ENCODE measurements around the gene ABCD3.
"Not testable (repeated sequence)": the region's sequence is repeated elsewhere in the genome, so short reads cannot be mapped to it uniquely, and the experiment has no call there.

The ABCD3 gene

DNA sequence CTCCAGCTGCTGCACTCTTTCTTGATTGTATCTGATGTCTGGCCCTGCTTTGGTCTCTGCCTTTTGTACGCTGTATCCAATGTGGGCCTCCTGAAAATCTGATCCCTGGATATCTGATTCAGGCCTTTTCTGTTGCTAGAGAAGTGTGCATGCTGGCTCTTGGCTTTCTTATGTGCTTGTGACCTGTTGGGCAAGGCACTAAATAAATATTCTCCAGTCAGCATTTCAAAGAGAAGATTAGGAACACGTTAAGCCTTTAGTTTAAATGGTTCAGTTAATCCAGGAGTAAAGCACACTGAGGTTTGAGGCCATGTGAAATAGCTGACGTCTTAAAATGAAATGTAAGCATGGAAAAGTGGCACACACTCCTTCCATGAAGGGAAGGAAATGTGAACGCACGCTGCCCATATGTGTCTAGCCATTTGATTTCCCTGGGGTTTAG lies 132.6 kb downstream of the ABCD3 start:
- DNase-seq = no peak
- ATAC-seq = no peak

DNA sequence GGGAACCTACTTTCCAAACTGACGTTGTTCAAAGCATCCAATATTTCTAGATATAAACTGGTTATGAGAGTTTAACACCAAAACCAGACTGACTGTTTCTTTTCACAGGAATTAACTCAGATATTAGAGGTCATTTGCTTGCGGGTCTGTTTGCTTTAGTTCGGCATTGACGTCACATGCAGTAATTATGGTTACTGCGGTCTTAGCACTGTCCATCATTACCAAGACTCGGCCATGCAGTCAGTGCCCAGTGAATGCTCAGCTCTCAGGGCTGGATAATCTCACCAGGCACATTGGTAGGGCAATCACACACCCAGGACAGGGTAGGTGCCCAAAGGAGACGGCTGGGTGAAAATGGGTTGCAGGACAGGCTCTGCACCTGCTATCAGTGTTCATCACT lies 133.3 kb downstream of the ABCD3 start:
- no peak for DNase-seq
- no peak for ATAC-seq

DNA sequence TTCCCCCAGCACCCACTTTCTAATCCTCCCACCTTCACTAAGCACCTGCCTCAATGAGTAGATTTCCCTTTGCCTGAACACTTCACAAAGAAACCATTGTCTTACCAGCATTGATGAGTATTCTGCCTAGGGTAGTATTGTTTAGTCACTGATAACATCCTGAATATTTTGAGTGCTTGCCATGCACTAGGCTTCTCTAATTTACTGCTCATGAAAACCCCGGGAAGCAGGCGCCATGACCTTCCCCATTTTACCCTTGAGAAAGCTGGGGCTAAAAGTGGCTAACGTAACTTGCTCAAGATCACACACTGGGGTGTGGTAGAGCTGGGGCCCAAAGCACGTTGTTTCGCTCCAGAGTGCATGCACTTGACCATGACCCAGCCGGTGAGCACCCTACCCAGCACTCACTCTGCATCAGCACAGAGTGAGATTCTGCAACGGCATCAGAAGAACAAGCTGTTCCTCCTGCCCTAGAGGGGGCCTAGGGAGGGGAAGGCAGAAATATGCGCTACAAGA lies 133.9 kb downstream of the ABCD3 start:
- no peak for DNase-seq
- ATAC-seq = no peak

DNA sequence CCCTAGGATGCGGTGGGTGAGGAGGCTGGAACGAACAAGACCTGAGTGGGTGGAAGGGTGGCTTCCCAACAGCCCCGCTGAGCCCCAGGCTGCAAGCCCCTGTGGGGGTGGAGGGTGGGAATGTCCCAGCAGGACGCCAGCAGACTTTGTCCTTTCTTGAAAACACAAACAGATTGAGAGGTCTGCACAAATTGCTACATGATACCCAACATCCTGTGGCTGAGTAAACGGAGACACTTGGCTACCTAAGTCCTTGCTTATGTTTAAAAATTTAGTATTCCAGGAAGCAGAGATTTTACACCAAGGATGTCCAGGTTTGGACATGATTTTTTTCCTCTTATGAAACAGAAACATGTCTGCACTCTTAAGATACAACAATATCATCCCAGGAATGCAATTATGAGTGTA lies 135.1 kb downstream of the ABCD3 start:
- no peak for DNase-seq
- no peak for ATAC-seq

DNA sequence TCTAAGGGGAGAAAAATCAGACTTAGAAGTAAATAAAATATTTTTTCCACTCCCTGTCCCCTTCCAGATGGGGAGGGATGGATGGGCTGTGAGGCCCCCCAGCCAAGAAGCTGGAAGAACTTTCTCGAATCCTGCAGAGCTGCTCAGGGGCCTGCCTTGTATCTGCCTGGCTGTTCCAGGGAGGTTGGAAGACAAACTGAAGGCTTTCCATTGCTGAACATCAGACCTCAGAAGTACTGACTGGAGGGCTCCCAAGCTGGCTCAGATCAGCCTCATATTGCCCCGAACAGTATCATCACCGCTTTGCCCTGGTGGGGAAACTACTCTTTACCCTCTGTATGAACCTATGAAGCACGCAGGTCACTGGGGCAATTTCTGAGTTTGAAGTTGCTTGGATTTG lies 135.7 kb downstream of the ABCD3 start:
- DNase-seq (no peak), ATAC-seq (no peak)

DNA sequence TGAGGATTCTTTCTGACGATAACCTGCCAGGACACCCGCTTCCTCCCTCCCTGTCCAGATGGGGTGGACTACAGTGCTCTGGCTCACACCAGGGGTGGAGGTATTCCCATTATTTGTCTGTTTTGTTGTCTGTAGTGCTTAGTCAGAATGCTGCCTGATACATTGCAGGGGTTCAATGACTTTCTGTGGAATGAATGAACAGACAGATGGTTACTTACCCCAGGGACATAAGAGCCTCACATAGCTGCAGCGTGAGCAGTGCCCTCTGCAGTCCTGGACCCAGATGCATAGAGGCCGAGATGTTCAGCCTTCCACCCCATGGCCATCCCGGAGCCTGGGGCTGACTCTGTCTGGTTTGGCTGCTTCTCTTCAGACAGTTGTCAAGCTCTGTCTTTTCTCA lies 136.4 kb downstream of the ABCD3 start:
- DNase-seq = no peak
- ATAC-seq = no peak

DNA sequence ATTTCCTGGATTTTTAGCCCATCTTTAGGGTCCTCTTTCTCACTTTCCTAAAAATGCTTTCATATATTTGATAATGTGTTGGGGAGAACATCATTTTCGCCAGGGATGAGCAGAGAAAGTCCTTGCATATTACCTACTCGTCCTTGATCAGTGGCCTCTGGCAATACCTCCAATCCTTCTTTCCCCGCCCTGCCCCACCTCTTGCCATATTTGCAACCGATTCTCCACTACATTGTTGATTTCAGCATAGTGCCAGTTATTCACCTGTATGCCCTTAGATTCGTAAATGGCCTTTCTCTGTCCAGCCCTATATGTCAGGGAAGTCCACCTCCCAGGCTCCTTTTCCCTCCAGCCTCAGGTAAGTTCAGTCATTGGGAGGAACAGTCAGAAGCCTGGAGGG lies 136.9 kb downstream of the ABCD3 start:
- DNase-seq = no peak
- no peak for ATAC-seq

DNA sequence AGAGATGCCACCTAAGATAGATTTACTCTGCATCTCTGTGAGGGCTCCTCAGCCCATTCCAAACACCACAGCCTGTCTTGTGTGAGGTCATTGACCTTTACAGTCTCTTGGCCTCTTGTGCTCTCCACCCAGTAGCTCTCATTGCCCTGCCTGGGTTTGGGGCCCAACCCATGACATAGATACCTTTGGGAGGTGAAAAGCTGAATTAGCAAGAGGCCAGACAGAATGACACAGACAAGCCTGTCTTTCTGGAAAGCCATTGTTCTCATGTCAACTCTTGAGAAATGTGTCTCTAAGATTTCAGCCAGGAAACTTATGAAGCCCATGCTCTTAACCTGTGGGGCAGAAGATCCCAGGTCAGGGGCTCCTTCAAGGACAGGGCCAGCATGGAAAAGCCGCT lies 141.7 kb downstream of the ABCD3 start:
- no peak for ATAC-seq
- DNase-seq = no peak

DNA sequence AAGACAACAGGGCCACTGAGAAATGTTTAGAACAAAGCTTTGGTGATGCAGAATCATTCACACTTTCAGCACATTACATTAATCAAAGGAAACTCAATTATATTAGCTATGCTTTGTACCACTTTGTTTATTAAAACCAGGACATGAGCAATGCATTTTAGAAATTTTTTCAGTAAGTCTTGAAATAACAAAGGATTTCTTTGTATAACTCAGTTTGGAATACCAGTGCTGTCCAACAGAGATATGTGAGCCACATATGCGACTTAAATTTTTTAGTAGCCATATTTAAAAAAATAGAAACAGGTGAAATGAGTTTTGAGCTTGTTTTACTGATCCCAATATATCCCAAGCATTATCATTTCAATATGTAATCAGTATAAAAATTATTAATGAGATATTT lies 142.1 kb downstream of the ABCD3 start:
- no peak for DNase-seq
- ATAC-seq = no peak

DNA sequence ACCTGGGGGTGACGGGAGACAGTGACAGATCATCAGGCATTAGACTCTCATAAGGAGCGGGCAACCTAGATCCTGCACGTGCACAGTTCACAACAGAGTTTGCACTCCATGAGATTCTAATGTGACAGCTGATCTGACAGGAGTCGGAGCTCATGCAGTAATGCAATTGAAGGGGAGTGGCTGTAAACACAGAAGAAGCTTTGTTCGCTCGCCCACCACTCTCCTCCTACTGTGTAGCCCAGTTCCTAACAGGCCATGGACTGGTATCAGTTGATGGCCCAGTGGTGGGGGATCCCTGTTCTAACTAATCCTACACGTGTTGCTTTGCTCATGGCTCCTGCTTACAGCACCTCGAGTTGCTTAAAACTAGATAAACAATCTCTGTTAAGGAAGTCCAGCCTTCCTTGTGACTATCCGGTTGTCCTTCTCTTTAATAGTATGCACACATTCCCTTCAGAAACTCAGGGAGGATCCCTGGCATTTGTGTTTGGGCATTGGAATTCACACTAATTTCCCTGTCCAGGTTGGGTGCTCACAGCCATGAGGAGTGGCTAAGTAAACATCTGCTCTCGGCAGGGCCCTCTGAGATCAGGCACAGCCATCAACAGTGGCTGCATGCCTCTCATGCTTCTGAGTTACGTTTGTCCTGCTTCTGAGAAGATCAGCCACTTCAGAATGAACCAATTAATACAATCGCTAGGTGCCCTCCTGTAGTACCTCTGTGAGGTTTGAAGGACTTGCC lies 144.5 kb downstream of the ABCD3 start:
- ATAC-seq (no peak), DNase-seq (no peak)

DNA sequence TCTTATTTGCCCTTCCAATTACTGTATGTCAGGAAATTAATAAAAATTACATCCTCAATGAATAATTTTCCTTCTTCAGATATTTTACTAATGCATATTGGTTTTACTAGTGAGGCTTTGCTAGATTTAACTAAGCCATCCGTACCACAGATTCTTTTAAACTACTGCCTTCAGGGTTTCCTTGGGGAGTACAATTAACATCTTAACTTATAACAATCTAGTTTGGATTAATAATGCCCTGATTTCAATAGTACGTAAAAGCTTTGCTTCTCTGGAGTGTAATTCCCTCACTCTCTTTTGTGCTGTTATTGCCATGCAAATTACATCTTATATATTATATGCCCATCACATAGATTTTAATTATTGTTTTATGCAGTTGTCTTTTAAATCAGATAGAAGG lies 147.7 kb downstream of the ABCD3 start:
- no peak for ATAC-seq
- no peak for DNase-seq

DNA sequence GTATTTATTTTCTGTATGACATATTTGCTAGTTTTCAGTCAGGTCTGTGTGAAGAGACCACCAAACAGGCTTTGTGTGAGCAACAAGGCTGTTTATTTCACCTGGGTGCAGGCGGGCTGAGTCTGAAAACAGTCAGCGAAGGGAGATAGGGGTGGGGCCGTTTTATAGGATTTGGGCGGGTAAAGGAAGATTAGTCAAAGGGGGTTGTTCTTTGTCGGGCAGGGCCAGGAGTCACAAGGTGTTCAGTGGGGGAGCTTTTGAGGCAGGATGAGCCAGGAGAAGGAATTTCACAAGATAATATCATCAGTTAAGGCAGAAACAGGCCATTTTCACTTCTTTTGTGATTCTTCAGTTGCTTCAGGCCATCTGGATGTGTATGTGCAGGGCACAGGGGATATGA lies 148.2 kb downstream of the ABCD3 start:
- DNase-seq, ATAC-seq: not testable (repeated sequence)

DNA sequence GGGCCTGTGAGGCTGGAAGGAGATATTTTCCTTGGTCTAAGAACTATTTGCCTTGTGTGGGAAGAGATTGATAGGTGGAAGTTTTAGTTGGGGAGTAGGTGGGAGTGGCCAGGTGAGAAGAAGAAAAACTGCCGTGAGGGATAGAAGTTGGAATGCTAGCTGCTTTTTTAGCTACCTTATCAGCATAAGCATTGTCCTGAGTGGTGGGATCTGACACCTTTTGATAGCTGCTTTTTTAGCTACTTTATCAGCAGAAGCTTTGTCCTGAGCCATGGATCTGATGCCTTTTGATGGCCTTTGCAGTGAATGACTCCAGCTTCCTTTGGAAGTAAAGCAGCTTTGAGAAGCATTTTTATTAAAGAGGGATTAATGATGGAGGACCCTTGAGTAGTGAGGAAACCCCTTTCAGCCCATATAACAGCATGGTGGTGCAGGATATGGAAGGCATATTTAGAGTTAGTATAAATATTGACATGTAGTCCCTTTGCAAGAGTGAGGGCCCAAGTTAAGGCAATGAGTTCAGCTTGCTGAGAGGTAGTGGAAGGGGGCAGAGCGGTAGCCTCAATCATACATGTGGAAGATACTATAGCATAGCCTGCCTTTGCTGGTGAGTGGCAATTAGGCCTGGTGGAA lies 149.9 kb downstream of the ABCD3 start:
- ATAC-seq = not testable (repeated sequence)

More for the DNA sequence above, 149.9 kb downstream of the ABCD3 start:
- DNase-seq = not testable (repeated sequence)

All from stimulated activated naive CD8-positive, alpha-beta T cell treated with anti-CD3 and anti-CD28 coated beads, Interleukin-15, Interleukin-2, amounts not matched to agents 100 U/mL and 50 U/mL, for 24 hours (primary cell).